Erythroblast (primary cell): Measurements from ENCODE around the gene JARID2.

ENCODE experiments used
- GATA1 ChIP-seq: IDR thresholded peaks from 2 replicates; pipeline ENCODE4 v1.6.1; 2011; ENCODE audit warnings: low read depth, mild to moderate bottlenecking, control low read depth, low read length, moderate library complexity
- POLR2A ChIP-seq: IDR thresholded peaks from 2 replicates; pipeline ENCODE4 v1.6.1; 2011; ENCODE audit warnings: mild to moderate bottlenecking, low read length

GRCh38 chr6:15304337-15305042 is 58.6 kb downstream of the JARID2 start:
- TF ChIP-seq POLR2A (no peak), GATA1 (no peak)
